Liver (tissue), 9 donors: Measurements from ENCODE around the gene TBC1D16. TPM values are rescaled to one million over a fixed set of nuclear protein-coding genes. Genes with fewer than 3 reads are reported as not detected.

ENCODE experiments used
- DNase-seq: peaks from one replicate; pipeline ENCODE4 v3.0.0-alpha.2; 2017; ENCODE audit warnings: low spot score
- H3K27ac ChIP-seq, 2 donors: one replicate each; pipeline ENCODE4 v1.7.0; 2013; ENCODE audit warnings: inconsistent platforms in 2 of 2, low read length in 2 of 2, control low read depth in 1 of 2, low read depth in 1 of 2, mild to moderate bottlenecking in 1 of 2
- H3K27me3 ChIP-seq, 4 donors: one replicate each; pipeline versions ENCODE4 v1.6.1 to v1.7.0; 2013; ENCODE audit warnings: low read length in 3 of 4, inconsistent platforms in 1 of 4, mild to moderate bottlenecking in 1 of 4, moderate library complexity in 1 of 4; ENCODE audit not compliant: control insufficient read depth in 4 of 4, insufficient read depth in 4 of 4
- H3K36me3 ChIP-seq, 4 donors: one replicate each; pipeline versions ENCODE4 v1.6.1 to v1.7.0; 2013; ENCODE audit warnings: low read length in 3 of 4, mild to moderate bottlenecking in 3 of 4, low read depth in 1 of 4, moderate library complexity in 1 of 4; ENCODE audit not compliant: control insufficient read depth in 4 of 4, insufficient read depth in 3 of 4
- H3K4me1 ChIP-seq, 4 donors: one replicate each; pipeline versions ENCODE4 v1.6.1 to v1.7.0; 2013; ENCODE audit warnings: low read length in 3 of 4, mild to moderate bottlenecking in 3 of 4, moderate library complexity in 1 of 4; ENCODE audit not compliant: control insufficient read depth in 4 of 4, insufficient read depth in 4 of 4
- H3K4me3 ChIP-seq, 3 donors: one replicate each; pipeline versions ENCODE4 v1.6.1 to v1.7.0; 2013; ENCODE audit warnings: low read length in 3 of 3, control low read depth in 1 of 3, low read depth in 1 of 3, mild to moderate bottlenecking in 1 of 3
- H3K9ac ChIP-seq, 2 donors: one replicate each; pipeline ENCODE4 v1.7.0; 2013; ENCODE audit warnings: low read length in 2 of 2, mild to moderate bottlenecking in 2 of 2, moderate library complexity in 2 of 2, control low read depth in 1 of 2, low read depth in 1 of 2
- H3K9me3 ChIP-seq, 4 donors: one replicate each; pipeline versions ENCODE4 v1.6.1 to v1.7.0; 2013; ENCODE audit warnings: low read length in 3 of 4; ENCODE audit not compliant: control insufficient read depth in 4 of 4
- ATF3 ChIP-seq: IDR thresholded peaks from 2 replicates; pipeline ENCODE4 v1.6.1; 2016; ENCODE audit warnings: antibody characterized with exemption
- EGR1 ChIP-seq, 2 donors: IDR thresholded peaks; 2 replicates each; pipeline ENCODE4 v1.6.1; 2016 to 2018; ENCODE audit warnings: antibody characterized with exemption in 2 of 2, low read depth in 2 of 2
- FOXA1 ChIP-seq: IDR thresholded peaks from 2 replicates; pipeline ENCODE4 v1.6.1; 2016; ENCODE audit warnings: antibody characterized with exemption
- FOXA2 ChIP-seq: IDR thresholded peaks from 2 replicates; pipeline ENCODE4 v1.6.1; 2016; ENCODE audit warnings: antibody characterized with exemption
- GABPA ChIP-seq, 2 donors: IDR thresholded peaks in 1 of 2; conservative IDR thresholded peaks in 1 of 2; 2 replicates each; pipeline ENCODE4 v1.6.1; 2016; ENCODE audit warnings: antibody characterized with exemption in 2 of 2, mild to moderate bottlenecking in 1 of 2, moderate library complexity in 1 of 2
- HNF4A ChIP-seq, 2 donors: conservative IDR thresholded peaks; 2 replicates each; pipeline ENCODE4 v1.6.1; 2016; ENCODE audit warnings: antibody characterized with exemption in 2 of 2, mild to moderate bottlenecking in 2 of 2
- HNF4G ChIP-seq: IDR thresholded peaks from 2 replicates; pipeline ENCODE4 v1.6.1; 2016; ENCODE audit warnings: antibody characterized with exemption
- JUND ChIP-seq, 2 donors: IDR thresholded peaks; 2 replicates each; pipeline ENCODE4 v1.6.1; 2016; ENCODE audit warnings: antibody characterized with exemption in 2 of 2
- MAX ChIP-seq: IDR thresholded peaks from 2 replicates; pipeline ENCODE4 v1.6.1; 2016; ENCODE audit warnings: antibody characterized with exemption
- NR2F2 ChIP-seq: IDR thresholded peaks from 2 replicates; pipeline ENCODE4 v1.6.1; 2016; ENCODE audit warnings: antibody characterized with exemption
- RAD21 ChIP-seq, 2 donors: IDR thresholded peaks; 2 replicates each; pipeline ENCODE4 v1.6.1; 2016; ENCODE audit warnings: antibody characterized with exemption in 2 of 2, mild to moderate bottlenecking in 2 of 2
- RXRA ChIP-seq, 2 donors: IDR thresholded peaks; 2 replicates each; pipeline ENCODE4 v1.6.1; 2017 to 2018; ENCODE audit warnings: antibody characterized with exemption in 2 of 2, mild to moderate bottlenecking in 1 of 2
- SP1 ChIP-seq: IDR thresholded peaks from 2 replicates; pipeline ENCODE4 v1.6.1; 2018; ENCODE audit warnings: antibody characterized with exemption, mild to moderate bottlenecking
- TAF1 ChIP-seq: conservative IDR thresholded peaks from 2 replicates; pipeline ENCODE4 v1.6.1; 2016; ENCODE audit warnings: antibody characterized with exemption, mild to moderate bottlenecking
- YY1 ChIP-seq: IDR thresholded peaks from 2 replicates; pipeline ENCODE4 v1.6.1; 2016; ENCODE audit warnings: antibody characterized with exemption, mild to moderate bottlenecking
- WGBS: extraction: QIAGEN DNeasy Blood & Tissue Kit; methylation state at CpG from one replicate; pipeline ENCODE4 v1.1.7; 2013; 5-methylcytosine and 5-hydroxymethylcytosine counted together
- polyA plus RNA-seq, 2 donors: library from polyadenylated mRNA; stranded (reverse) in 1 of 2; unstranded in 1 of 2; fragments of 200-250 nt in 1 of 2; fragments of >200 nt in 1 of 2; fragmentation: Nextera tagmentation in 1 of 2; extraction: Ambion mirVana in 1 of 2; gene quantifications; one replicate each; pipeline versions ENCODE4 v1.2.1 to v1.2.3, GENCODE V29; 2013 to 2015
- total RNA-seq, 2 donors: library from RNA; depleted of rRNA; stranded (reverse); fragments of >200 nt; gene quantifications; one replicate each; pipeline ENCODE4 v1.2.3, GENCODE V29; 2014
- TF ChIP-seq, protein P1 (sequence below): IDR thresholded peaks from 2 replicates; pipeline ENCODE4 v1.6.1; 2016; ENCODE audit warnings: antibody characterized with exemption
- TF ChIP-seq, protein P2 (sequence below): IDR thresholded peaks from 2 replicates; pipeline ENCODE4 v1.6.1; 2016; ENCODE audit warnings: antibody characterized with exemption, mild to moderate bottlenecking
- TF ChIP-seq, protein P3 (sequence below): fragments of 150-350 bp; IDR thresholded peaks from 2 replicates; pipeline ENCODE4 v1.5.1; 2017; ENCODE audit warnings: improper control_type of control experiment, low read depth, low read length; ENCODE audit not compliant: missing input control
- donor health status: healthy.
- donor health status: healthy.
- donor health status: healthy.
- donor health status: healthy.
- donor health status: healthy.

TBC1D16 gene
- total and polyA plus RNA-seq, 4 donors = 3.4 to 29.5 (median 4.7) TPM

DNA sequence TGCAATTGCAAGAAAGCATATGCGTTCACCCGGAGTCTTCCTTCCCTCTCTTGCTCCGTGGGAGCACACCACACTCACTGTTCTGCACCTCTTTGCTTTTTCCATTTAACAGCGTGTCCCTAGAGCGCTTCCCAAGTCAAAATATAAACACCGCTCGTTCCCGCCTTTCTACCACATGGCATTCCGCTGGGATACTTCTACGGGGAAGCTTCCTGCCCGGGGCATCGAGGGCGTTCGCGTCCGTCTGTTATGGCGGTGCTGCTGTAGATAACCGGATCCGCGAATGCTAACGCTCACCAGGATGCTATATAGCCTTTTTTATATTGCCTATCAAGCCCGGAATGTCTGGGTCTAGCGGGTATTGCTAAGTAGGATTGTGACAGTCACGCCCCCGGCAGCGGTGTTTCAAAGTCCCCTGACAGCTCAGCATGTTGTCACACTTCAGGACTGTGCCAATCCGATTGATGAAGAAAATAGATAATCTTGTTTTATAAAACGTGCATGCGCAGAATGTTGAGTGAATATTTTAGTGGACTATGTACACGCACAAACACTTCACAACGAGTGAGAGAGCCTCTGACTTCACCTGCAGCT lies 31.8 kb upstream of the TBC1D16 start:
- TF ChIP-seq, protein P1, sequence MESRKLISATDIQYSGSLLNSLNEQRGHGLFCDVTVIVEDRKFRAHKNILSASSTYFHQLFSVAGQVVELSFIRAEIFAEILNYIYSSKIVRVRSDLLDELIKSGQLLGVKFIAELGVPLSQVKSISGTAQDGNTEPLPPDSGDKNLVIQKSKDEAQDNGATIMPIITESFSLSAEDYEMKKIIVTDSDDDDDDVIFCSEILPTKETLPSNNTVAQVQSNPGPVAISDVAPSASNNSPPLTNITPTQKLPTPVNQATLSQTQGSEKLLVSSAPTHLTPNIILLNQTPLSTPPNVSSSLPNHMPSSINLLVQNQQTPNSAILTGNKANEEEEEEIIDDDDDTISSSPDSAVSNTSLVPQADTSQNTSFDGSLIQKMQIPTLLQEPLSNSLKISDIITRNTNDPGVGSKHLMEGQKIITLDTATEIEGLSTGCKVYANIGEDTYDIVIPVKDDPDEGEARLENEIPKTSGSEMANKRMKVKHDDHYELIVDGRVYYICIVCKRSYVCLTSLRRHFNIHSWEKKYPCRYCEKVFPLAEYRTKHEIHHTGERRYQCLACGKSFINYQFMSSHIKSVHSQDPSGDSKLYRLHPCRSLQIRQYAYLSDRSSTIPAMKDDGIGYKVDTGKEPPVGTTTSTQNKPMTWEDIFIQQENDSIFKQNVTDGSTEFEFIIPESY = no peak
- no peak for TF ChIP-seq JUND (IDR thresholded peaks at IDR 0.05)
- TF ChIP-seq, protein P2, sequence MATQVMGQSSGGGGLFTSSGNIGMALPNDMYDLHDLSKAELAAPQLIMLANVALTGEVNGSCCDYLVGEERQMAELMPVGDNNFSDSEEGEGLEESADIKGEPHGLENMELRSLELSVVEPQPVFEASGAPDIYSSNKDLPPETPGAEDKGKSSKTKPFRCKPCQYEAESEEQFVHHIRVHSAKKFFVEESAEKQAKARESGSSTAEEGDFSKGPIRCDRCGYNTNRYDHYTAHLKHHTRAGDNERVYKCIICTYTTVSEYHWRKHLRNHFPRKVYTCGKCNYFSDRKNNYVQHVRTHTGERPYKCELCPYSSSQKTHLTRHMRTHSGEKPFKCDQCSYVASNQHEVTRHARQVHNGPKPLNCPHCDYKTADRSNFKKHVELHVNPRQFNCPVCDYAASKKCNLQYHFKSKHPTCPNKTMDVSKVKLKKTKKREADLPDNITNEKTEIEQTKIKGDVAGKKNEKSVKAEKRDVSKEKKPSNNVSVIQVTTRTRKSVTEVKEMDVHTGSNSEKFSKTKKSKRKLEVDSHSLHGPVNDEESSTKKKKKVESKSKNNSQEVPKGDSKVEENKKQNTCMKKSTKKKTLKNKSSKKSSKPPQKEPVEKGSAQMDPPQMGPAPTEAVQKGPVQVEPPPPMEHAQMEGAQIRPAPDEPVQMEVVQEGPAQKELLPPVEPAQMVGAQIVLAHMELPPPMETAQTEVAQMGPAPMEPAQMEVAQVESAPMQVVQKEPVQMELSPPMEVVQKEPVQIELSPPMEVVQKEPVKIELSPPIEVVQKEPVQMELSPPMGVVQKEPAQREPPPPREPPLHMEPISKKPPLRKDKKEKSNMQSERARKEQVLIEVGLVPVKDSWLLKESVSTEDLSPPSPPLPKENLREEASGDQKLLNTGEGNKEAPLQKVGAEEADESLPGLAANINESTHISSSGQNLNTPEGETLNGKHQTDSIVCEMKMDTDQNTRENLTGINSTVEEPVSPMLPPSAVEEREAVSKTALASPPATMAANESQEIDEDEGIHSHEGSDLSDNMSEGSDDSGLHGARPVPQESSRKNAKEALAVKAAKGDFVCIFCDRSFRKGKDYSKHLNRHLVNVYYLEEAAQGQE = no peak
- no peak for TF ChIP-seq GABPA (IDR thresholded peaks at IDR 0.05 in 1 of 2, conservative IDR thresholded peaks at IDR 0.05 in 1 of 2)
- no peak for TF ChIP-seq TAF1
- no peak for TF ChIP-seq SP1
- TF ChIP-seq MAX = no peak
- TF ChIP-seq RXRA (IDR thresholded peaks at IDR 0.05) = no peak
- TF ChIP-seq HNF4A (conservative IDR thresholded peaks at IDR 0.05) = no peak
- TF ChIP-seq, protein P3, sequence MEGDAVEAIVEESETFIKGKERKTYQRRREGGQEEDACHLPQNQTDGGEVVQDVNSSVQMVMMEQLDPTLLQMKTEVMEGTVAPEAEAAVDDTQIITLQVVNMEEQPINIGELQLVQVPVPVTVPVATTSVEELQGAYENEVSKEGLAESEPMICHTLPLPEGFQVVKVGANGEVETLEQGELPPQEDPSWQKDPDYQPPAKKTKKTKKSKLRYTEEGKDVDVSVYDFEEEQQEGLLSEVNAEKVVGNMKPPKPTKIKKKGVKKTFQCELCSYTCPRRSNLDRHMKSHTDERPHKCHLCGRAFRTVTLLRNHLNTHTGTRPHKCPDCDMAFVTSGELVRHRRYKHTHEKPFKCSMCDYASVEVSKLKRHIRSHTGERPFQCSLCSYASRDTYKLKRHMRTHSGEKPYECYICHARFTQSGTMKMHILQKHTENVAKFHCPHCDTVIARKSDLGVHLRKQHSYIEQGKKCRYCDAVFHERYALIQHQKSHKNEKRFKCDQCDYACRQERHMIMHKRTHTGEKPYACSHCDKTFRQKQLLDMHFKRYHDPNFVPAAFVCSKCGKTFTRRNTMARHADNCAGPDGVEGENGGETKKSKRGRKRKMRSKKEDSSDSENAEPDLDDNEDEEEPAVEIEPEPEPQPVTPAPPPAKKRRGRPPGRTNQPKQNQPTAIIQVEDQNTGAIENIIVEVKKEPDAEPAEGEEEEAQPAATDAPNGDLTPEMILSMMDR = no peak
- TF ChIP-seq YY1 = no peak
- no peak for TF ChIP-seq EGR1 (IDR thresholded peaks at IDR 0.05; ENCODE audit: low read depth in 2 of 2)
- TF ChIP-seq FOXA1 = no peak
- no peak for TF ChIP-seq HNF4G
- no peak for TF ChIP-seq FOXA2
- TF ChIP-seq NR2F2 = no peak
- no peak for TF ChIP-seq RAD21 (IDR thresholded peaks at IDR 0.05)
- no peak for TF ChIP-seq ATF3
- WGBS = 94% methylated on average over 31 of the region's 31 CpGs
- H3K4me1 ChIP-seq = peaks cover 0 to 22% (median 13%) of the 10 kb centered on the region in 4 donors

More for the DNA sequence above, 31.8 kb upstream of the TBC1D16 start:
- no peak overlapping the region for H3K4me3 ChIP-seq
- H3K9me3 ChIP-seq = no peaks in the 10 kb centered on the region
- H3K9ac ChIP-seq = no peak overlapping the region
- no peak for DNase-seq
- H3K27ac ChIP-seq = no peak overlapping the region
- no peaks in the 10 kb centered on the region for H3K27me3 ChIP-seq
- no peaks in the 10 kb centered on the region for H3K36me3 ChIP-seq
